ENCODE data around the gene IGFL4. TPM values are rescaled to one million over a fixed set of nuclear protein-coding genes. Genes with fewer than 3 reads are reported as not detected.

The IGFL4 gene
- total and polyA plus RNA-seq, 2 of the 13 experiments (the other 11 are each of a cell fraction or from before 2014, with no cell fraction given) = 1.2 to 1.4 TPM

DNA sequence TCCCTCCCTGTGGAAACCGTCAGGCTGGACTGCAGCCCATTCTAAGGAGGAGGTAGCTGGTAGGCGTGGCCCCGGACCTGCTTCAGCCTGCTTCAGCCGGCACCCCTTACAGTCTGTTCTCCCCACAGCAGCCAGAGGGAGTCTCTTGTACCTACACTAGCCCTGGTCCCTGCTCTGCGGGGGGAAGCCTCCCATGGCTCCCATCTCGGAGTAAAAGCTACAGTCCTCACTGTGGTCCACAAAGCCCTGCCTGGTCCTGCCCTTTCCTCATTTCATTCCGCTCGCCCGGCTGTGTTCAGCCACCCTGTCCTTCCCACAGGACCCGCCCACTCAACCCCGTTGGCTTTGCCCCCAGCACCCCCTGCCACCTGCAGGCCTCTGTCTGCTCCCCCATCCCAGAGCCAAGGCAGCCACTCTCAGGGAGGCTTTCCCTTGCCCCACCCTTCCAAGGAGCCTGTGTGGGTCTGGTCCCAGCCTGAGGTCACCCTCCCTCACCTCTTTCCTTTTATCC, 19.2 kb downstream of the IGFL4 start:
- intact Hi-C loops (cut with micrococcal nuclease; ENCODE audit: unreplicated experiment) (no loop called here), in situ Hi-C loops (cut with HindIII; ENCODE audit: extremely low pct_ligation_motif_present, low pct_unique_long_range_greater_than_20kb) (loop anchor here (5.0 kb wide), 1 partner anchor 171 kb away; no protein-coding TSS in a partner anchor)
- Histone ChIP-seq H3K4me1 (ENCODE audit: insufficient read depth, low read length) (peaks cover 5% of the 10 kb centered on the region), H3K36me3 (replicated peaks in 1 of 2; ENCODE audit: control insufficient read depth in 1 of 2, insufficient read depth in 2 of 2, low read length in 2 of 2) (no peaks in the 10 kb centered on the region), H4K20me1 (ENCODE audit: insufficient read depth, low read length) (no peaks in the 10 kb centered on the region), H3K9me3 (ENCODE audit: low read length) (no peaks in the 10 kb centered on the region), H3K79me2 (ENCODE audit: insufficient read depth, low read length) (no peaks in the 10 kb centered on the region), H3K27me3 (ENCODE audit: control insufficient read depth in 1 of 2, insufficient read depth in 2 of 2, low read length in 2 of 2) (no peaks in the 10 kb centered on the region), H2AFZ (ENCODE audit: low read length) (no peak overlapping the region), H3K4me3 (replicated peaks in 1 of 3; ENCODE audit: insufficient read depth in 1 of 3, low read depth in 2 of 3, low read length in 3 of 3) (no peak overlapping the region), H3K4me2 (ENCODE audit: low read depth, low read length) (no peak overlapping the region), H3K27ac (ENCODE audit: extremely low read length, insufficient read depth, low read length) (no peak overlapping the region), H3K9ac (ENCODE audit: insufficient read depth, low read depth, low read length) (no peak overlapping the region)
- ATAC-seq (no peak), FAIRE-seq (no peak), DNase-seq (ENCODE audit: low spot score) (no peak)
- WGBS (ENCODE audit: low lambda C conversion rate) = 72% methylated on average over 7 of the region's 11 CpGs
- ChIA-PET CTCF (ENCODE audit: low intra/inter-chr PET ratio, low total read pairs) (no interaction called here), POLR2A (no interaction called here)
- BruUV-seq (replicated peaks) = no TSS peak
- TF ChIP-seq, protein P1, sequence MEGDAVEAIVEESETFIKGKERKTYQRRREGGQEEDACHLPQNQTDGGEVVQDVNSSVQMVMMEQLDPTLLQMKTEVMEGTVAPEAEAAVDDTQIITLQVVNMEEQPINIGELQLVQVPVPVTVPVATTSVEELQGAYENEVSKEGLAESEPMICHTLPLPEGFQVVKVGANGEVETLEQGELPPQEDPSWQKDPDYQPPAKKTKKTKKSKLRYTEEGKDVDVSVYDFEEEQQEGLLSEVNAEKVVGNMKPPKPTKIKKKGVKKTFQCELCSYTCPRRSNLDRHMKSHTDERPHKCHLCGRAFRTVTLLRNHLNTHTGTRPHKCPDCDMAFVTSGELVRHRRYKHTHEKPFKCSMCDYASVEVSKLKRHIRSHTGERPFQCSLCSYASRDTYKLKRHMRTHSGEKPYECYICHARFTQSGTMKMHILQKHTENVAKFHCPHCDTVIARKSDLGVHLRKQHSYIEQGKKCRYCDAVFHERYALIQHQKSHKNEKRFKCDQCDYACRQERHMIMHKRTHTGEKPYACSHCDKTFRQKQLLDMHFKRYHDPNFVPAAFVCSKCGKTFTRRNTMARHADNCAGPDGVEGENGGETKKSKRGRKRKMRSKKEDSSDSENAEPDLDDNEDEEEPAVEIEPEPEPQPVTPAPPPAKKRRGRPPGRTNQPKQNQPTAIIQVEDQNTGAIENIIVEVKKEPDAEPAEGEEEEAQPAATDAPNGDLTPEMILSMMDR (CRISPR knock-in tag; IDR thresholded peaks at IDR 0.05) = 0 out of 2 replicates have a peak, but pooled peaks have one; percentile 8
- TF ChIP-seq ISX (CRISPR knock-in tag; conservative IDR thresholded peaks at IDR 0.05) = no peak

DNA sequence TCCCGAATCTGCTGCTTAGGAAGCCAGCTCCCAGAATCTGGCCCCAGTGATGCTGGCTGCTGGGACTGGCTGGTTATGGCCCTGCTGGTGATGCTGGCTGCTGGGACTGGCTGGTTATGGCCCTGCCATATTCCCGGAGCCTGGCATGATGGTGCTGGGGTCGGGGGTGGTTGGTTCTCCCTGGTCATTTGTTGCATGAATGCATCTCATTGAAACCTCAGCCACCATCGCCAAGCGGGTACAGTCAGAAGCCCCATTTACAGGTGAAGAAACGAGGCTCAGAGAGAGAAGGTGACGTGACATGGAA, 20.0 kb downstream of the IGFL4 start:
- Histone ChIP-seq H3K4me2 (ENCODE audit: low read depth, low read length) (no peak overlapping the region), H3K27me3 (ENCODE audit: control insufficient read depth in 1 of 2, insufficient read depth in 2 of 2, low read length in 2 of 2) (no peaks in the 10 kb centered on the region), H3K4me3 (replicated peaks in 1 of 3; ENCODE audit: insufficient read depth in 1 of 3, low read depth in 2 of 3, low read length in 3 of 3) (no peak overlapping the region), H3K27ac (ENCODE audit: extremely low read length, insufficient read depth, low read length) (no peak overlapping the region), H3K9me3 (ENCODE audit: low read length) (no peaks in the 10 kb centered on the region), H3K9ac (ENCODE audit: insufficient read depth, low read depth, low read length) (no peak overlapping the region), H3K36me3 (replicated peaks in 1 of 2; ENCODE audit: control insufficient read depth in 1 of 2, insufficient read depth in 2 of 2, low read length in 2 of 2) (no peaks in the 10 kb centered on the region), H3K79me2 (ENCODE audit: insufficient read depth, low read length) (no peaks in the 10 kb centered on the region), H4K20me1 (ENCODE audit: insufficient read depth, low read length) (no peaks in the 10 kb centered on the region), H2AFZ (ENCODE audit: low read length) (no peak overlapping the region), H3K4me1 (ENCODE audit: insufficient read depth, low read length) (no peaks in the 10 kb centered on the region)
- CTCF ChIA-PET (ENCODE audit: low intra/inter-chr PET ratio, low total read pairs) = no interaction called here
- POLR2A ChIA-PET = no interaction called here
- WGBS (ENCODE audit: low lambda C conversion rate) = 66% methylated on average over 6 of the region's 7 CpGs
- intact Hi-C loops (cut with micrococcal nuclease; ENCODE audit: unreplicated experiment) = no loop called here
- no TSS peak for BruUV-seq (replicated peaks)
- DNase-seq (ENCODE audit: low spot score) (no peak), ATAC-seq (no peak), FAIRE-seq (no peak)
- in situ Hi-C loops (cut with HindIII; ENCODE audit: extremely low pct_ligation_motif_present, low pct_unique_long_range_greater_than_20kb) = loop anchor here (5.0 kb wide), 1 partner anchor 172 kb away; no protein-coding TSS in a partner anchor
- TF ChIP-seq, protein P2, sequence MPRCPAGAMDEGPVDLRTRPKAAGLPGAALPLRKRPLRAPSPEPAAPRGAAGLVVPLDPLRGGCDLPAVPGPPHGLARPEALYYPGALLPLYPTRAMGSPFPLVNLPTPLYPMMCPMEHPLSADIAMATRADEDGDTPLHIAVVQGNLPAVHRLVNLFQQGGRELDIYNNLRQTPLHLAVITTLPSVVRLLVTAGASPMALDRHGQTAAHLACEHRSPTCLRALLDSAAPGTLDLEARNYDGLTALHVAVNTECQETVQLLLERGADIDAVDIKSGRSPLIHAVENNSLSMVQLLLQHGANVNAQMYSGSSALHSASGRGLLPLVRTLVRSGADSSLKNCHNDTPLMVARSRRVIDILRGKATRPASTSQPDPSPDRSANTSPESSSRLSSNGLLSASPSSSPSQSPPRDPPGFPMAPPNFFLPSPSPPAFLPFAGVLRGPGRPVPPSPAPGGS (CRISPR knock-in tag; IDR thresholded peaks at IDR 0.05) = no peak
- TF ChIP-seq ZNF350 (CRISPR knock-in tag; IDR thresholded peaks at IDR 0.05; ENCODE audit: borderline replicate concordance, low read depth) (no peak), HOXD1 (CRISPR knock-in tag; IDR thresholded peaks at IDR 0.05) (no peak)
